ENCODE results near the gene ADCY10.

DNA sequence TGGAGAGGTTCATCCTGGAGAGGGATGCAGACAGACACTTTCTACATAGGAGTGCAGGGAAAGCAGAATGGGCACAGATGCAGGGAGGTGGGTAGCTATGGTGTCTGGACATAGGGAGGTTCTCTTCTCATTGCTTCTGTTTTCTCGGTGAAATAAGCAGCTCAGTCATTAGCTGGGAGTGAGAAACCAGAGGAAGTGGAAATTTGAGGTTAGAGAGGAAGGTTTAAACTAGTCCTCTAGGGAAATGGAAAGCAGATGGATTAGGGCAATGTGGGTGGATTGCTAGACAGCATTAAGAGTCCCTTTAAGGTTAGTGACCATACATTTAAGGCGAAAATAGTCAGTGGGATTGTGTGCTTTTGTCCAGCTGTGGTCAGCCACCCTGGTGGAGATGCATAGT, 152.5 kb downstream of the ADCY10 start:
- TF ChIP-seq POLR2A (IDR thresholded peaks at IDR 0.05; ENCODE audit: low read length) (no peak), GATA1 (IDR thresholded peaks at IDR 0.05; ENCODE audit: low read depth, low read length) (no peak)
